ENCODE data around the gene RAPGEF4. TPM values are rescaled to one million over a fixed set of nuclear protein-coding genes. Genes with fewer than 3 reads are reported as not detected.

RAPGEF4 gene
- total and polyA plus RNA-seq, 2 of the 4 experiments (the other 2 are of a cell fraction), result 1.7 to 3.2 TPM

- in situ Hi-C loops (cut with MboI; ENCODE audit: low sequenced_read_pairs) (no loop called here), intact Hi-C loops (cut with micrococcal nuclease) (loop anchor here (5.0 to 10.0 kb wide), 3 partner anchors 69 to 231 kb away; no protein-coding TSS in a partner anchor), dilution Hi-C loops (cut with HindIII; ENCODE audit: low sequenced_read_pairs, unreplicated experiment) (no loop called here)
- H3K9ac ChIP-seq (ENCODE audit: low read depth, low read length), result no peak overlapping the region
- H3K4me3 ChIP-seq (ENCODE audit: insufficient read depth, low read depth, low read length), result no peak overlapping the region
- H2BK20ac ChIP-seq (ENCODE audit: low read depth, low read length), result no peak overlapping the region
- no peaks in the 10 kb centered on the region for H3K79me1 ChIP-seq (ENCODE audit: low read depth in 1 of 2, low read length in 2 of 2)
- no peaks in the 10 kb centered on the region for H3K27me3 ChIP-seq (ENCODE audit: control insufficient read depth, insufficient read depth, low read length)
- no peak overlapping the region for H3K4me2 ChIP-seq (ENCODE audit: low read depth, low read length)
- no peak overlapping the region for H2BK120ac ChIP-seq (ENCODE audit: low read depth, low read length)
- peaks cover 2% of the 10 kb centered on the region for H3K4me1 ChIP-seq (ENCODE audit: control insufficient read depth, insufficient read depth, low read length)
- no peak overlapping the region for H3K27ac ChIP-seq (ENCODE audit: insufficient read depth, low read length)
- H2AK5ac ChIP-seq (ENCODE audit: low read depth, low read length), result 0 out of 2 replicates have a peak overlapping the region, but pooled peaks have one; percentile 32
- ChIA-PET POLR2A (ENCODE audit: unreplicated experiment) (no interaction called here), CTCF (no interaction called here)
- no peaks in the 10 kb centered on the region for H4K20me1 ChIP-seq (ENCODE audit: insufficient read depth, low read length)
- H3K9me1 ChIP-seq (ENCODE audit: insufficient read depth, low read length), result no peaks in the 10 kb centered on the region
- no peak overlapping the region for H4K5ac ChIP-seq (ENCODE audit: low read depth, low read length)
- no peak overlapping the region for H3K14ac ChIP-seq (replicated peaks; ENCODE audit: low read depth, low read length)
- no peak overlapping the region for H3K18ac ChIP-seq (ENCODE audit: low read depth, low read length)
- H2BK5ac ChIP-seq (ENCODE audit: low read depth, low read length, poor library complexity, severe bottlenecking), result no peak overlapping the region
- 85% methylated on average over 14 of the region's 16 CpGs; no CpG with 5 or more reads in 1 of the 2 experiments for WGBS, 2 experiments (ENCODE audit: extremely low coverage in 2 of 2, insufficient read length in 1 of 2)
- no peak overlapping the region for H3K4ac ChIP-seq (ENCODE audit: low read depth, low read length)
- no peak overlapping the region for H2AK9ac ChIP-seq (replicated peaks; ENCODE audit: low read depth, low read length, poor library complexity)
- H4K91ac ChIP-seq (ENCODE audit: insufficient read depth, low read depth, low read length), result no peak overlapping the region
- ATAC-seq (ENCODE audit: low read depth) (no peak), DNase-seq (no peak)
- H4K8ac ChIP-seq (ENCODE audit: low read depth in 2 of 2, low read length in 2 of 2), result no peak overlapping the region
- no peak overlapping the region for H3K23ac ChIP-seq (ENCODE audit: low read depth, low read length)
- H3K9me3 ChIP-seq (ENCODE audit: control insufficient read depth, insufficient read depth, low read length), result no peaks in the 10 kb centered on the region
- no peaks in the 10 kb centered on the region for H3K36me3 ChIP-seq (ENCODE audit: control insufficient read depth, insufficient read depth, low read length)
- no TSS peak for BruUV-seq (replicated peaks)
- no peak overlapping the region for H2BK15ac ChIP-seq (ENCODE audit: low read depth, low read length)
- no peak overlapping the region for H3K56ac ChIP-seq (ENCODE audit: extremely low read depth, insufficient read depth, low read length)
- TF ChIP-seq NFE2L2 (IDR thresholded peaks at IDR 0.05; ENCODE audit: low read depth, low read length), result no peak
- no peak for TF ChIP-seq MXI1 (IDR thresholded peaks at IDR 0.05; ENCODE audit: borderline replicate concordance, low read depth, low read length)
- TF ChIP-seq CEBPB (IDR thresholded peaks at IDR 0.05; ENCODE audit: low read depth, low read length), result no peak
- no peak for TF ChIP-seq MAZ (IDR thresholded peaks at IDR 0.05; ENCODE audit: borderline replicate concordance, low read depth, low read length)
- TF ChIP-seq, protein P1, sequence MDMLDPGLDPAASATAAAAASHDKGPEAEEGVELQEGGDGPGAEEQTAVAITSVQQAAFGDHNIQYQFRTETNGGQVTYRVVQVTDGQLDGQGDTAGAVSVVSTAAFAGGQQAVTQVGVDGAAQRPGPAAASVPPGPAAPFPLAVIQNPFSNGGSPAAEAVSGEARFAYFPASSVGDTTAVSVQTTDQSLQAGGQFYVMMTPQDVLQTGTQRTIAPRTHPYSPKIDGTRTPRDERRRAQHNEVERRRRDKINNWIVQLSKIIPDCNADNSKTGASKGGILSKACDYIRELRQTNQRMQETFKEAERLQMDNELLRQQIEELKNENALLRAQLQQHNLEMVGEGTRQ (IDR thresholded peaks at IDR 0.05; ENCODE audit: low read depth, low read length), result no peak
- no peak for TF ChIP-seq RCOR1 (IDR thresholded peaks at IDR 0.05; ENCODE audit: insufficient replicate concordance, low read length)
- no peak for TF ChIP-seq CHD1 (IDR thresholded peaks at IDR 0.05; ENCODE audit: low read depth, low read length)
- no peak for TF ChIP-seq POLR2A (IDR thresholded peaks at IDR 0.05; ENCODE audit: low read depth, low read length)
- peak overlapping the region; percentile 43 for H2AFZ ChIP-seq (replicated peaks; ENCODE audit: low read length, poor library complexity)
These were observed 22.2 kb upstream of the RAPGEF4 start for GRCh38 chr2:172713365-172713875.

Measured in IMR-90 (cell line).